Sigmoid colon (tissue), 7 donors: ENCODE measurements around the gene DDI2. TPM values are rescaled to one million over a fixed set of nuclear protein-coding genes. Genes with fewer than 3 reads are reported as not detected.
A peak's percentile ranks its signal among the peaks of the same experiment; 100 is the strongest.

Source experiments
- DNase-seq: peaks from one replicate; pipeline ENCODE4 v3.0.0-alpha.2; 2019
- H3K27ac ChIP-seq, 4 donors: fragments of 200-600 bp; sonication (generic); one replicate each; pipeline ENCODE4 v1.5.1; 2016 to 2019; ENCODE audit warnings: mild to moderate bottlenecking in 1 of 4
- H3K27me3 ChIP-seq, 3 donors: fragments of 200-600 bp; sonication (generic); one replicate each; pipeline ENCODE4 v1.5.1; 2019; ENCODE audit warnings: mild to moderate bottlenecking in 1 of 3
- H3K36me3 ChIP-seq, 4 donors: fragments of 200-600 bp; sonication (generic); one replicate each; pipeline ENCODE4 v1.5.1; 2016 to 2019
- H3K4me1 ChIP-seq, 4 donors: fragments of 200-600 bp; sonication (generic); one replicate each; pipeline ENCODE4 v1.5.1; 2017 to 2019
- H3K4me3 ChIP-seq, 4 donors: fragments of 200-600 bp; sonication (generic); one replicate each; pipeline ENCODE4 v1.5.1; 2017 to 2019; ENCODE audit warnings: mild to moderate bottlenecking in 2 of 4, moderate library complexity in 1 of 4
- H3K9me3 ChIP-seq, 4 donors: fragments of 200-600 bp in 3 of 4; sonication (generic) in 3 of 4; one replicate each; pipeline versions ENCODE4 v1.5.1 to v1.6.1; 2013 to 2019
- EP300 ChIP-seq, 4 donors: sonication (generic); formaldehyde crosslinking; IDR thresholded peaks; one replicate each; pipeline ENCODE4 v1.6.1; 2017; ENCODE audit warnings: antibody characterized with exemption in 4 of 4
- POLR2A ChIP-seq, 2 donors: fragments of 450-650 bp; IDR thresholded peaks; one replicate each; pipeline ENCODE4 v1.6.1; 2016; ENCODE audit warnings: antibody characterized with exemption in 2 of 2, mild to moderate bottlenecking in 2 of 2, moderate library complexity in 2 of 2
- POLR2AphosphoS5 ChIP-seq, 4 donors: sonication (generic); formaldehyde crosslinking; IDR thresholded peaks; one replicate each; pipeline ENCODE4 v1.6.1; 2017; ENCODE audit warnings: antibody characterized with exemption in 4 of 4
- WGBS, 2 donors: extraction: QIAGEN DNeasy Blood & Tissue Kit; methylation state at CpG; one replicate each; pipeline ENCODE4 v1.1.7; 2013; 5-methylcytosine and 5-hydroxymethylcytosine counted together
- intact Hi-C: fragments of 100-400 bp; cut with DNase I; formaldehyde crosslinking; loops from one replicate; pipeline ENCODE4 v1.15.1; 2023
- polyA plus RNA-seq, 3 donors: library from polyadenylated mRNA; stranded (reverse); fragments of 200-250 nt; gene quantifications; one replicate each; pipeline ENCODE4 v1.2.3, GENCODE V29; 2013
- total RNA-seq, 4 donors: library from RNA; depleted of rRNA; stranded (reverse); fragments of >200 nt; gene quantifications; one replicate each; pipeline ENCODE4 v1.1.0, GENCODE V29; 2016
- TF ChIP-seq, protein P1 (sequence below), 4 experiments: fragments of 450-650 bp in 3 of 4; fragments of 200-600 bp in 1 of 4; IDR thresholded peaks; one replicate each; pipeline ENCODE4 v1.5.1; 2016 to 2019; ENCODE audit warnings: antibody characterized with exemption in 4 of 4, mild to moderate bottlenecking in 3 of 4, moderate library complexity in 2 of 4
- donor health status: healthy with polysubstance abuse.
- donor health status: Bipolar disorder and iron deficiency.
- donor health status: healthy.

The DDI2 gene
- total and polyA plus RNA-seq, 7 donors: 3.0 to 27.3 (median 13.4) TPM

GRCh38 chr1:15579683-15580047 is 37.6 kb upstream of the DDI2 start:
- Histone ChIP-seq H3K36me3 (no peaks in the 10 kb centered on the region), H3K27ac (no peak overlapping the region), H3K9me3 (no peaks in the 10 kb centered on the region), H3K4me1 (peaks cover 0 to 10% (median 9%) of the 10 kb centered on the region in 4 donors), H3K27me3 (peaks cover 0 to 6% (median 0%) of the 10 kb centered on the region in 3 donors), H3K4me3 (no peak overlapping the region)
- intact Hi-C loops: no loop called here
- TF ChIP-seq, protein P1, sequence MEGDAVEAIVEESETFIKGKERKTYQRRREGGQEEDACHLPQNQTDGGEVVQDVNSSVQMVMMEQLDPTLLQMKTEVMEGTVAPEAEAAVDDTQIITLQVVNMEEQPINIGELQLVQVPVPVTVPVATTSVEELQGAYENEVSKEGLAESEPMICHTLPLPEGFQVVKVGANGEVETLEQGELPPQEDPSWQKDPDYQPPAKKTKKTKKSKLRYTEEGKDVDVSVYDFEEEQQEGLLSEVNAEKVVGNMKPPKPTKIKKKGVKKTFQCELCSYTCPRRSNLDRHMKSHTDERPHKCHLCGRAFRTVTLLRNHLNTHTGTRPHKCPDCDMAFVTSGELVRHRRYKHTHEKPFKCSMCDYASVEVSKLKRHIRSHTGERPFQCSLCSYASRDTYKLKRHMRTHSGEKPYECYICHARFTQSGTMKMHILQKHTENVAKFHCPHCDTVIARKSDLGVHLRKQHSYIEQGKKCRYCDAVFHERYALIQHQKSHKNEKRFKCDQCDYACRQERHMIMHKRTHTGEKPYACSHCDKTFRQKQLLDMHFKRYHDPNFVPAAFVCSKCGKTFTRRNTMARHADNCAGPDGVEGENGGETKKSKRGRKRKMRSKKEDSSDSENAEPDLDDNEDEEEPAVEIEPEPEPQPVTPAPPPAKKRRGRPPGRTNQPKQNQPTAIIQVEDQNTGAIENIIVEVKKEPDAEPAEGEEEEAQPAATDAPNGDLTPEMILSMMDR (IDR thresholded peaks at IDR 0.05): no peak
- TF ChIP-seq POLR2A (IDR thresholded peaks at IDR 0.05) (no peak), POLR2AphosphoS5 (IDR thresholded peaks at IDR 0.05) (no peak), EP300 (IDR thresholded peaks at IDR 0.05) (no peak)
- DNase-seq: no peak

- no peaks in the 10 kb centered on the region for H3K36me3 ChIP-seq
Observed at GRCh38 chr1:15583016-15583706, 34.1 kb upstream of the DDI2 start.

GRCh38 chr1:15584489-15585363 is 32.5 kb upstream of the DDI2 start, which contains the start of gene AGMAT:
Gene AGMAT (minus strand): TSS chr1:15585051. CDS start chr1:15584967, 84 bp downstream.
- TF ChIP-seq, protein P1 (IDR thresholded peaks at IDR 0.05): peak in 2 of 4 experiments; percentile 21
- TF ChIP-seq POLR2AphosphoS5 (IDR thresholded peaks at IDR 0.05): no peak
- intact Hi-C loops: no loop called here
- Histone ChIP-seq H3K36me3 (no peaks in the 10 kb centered on the region), H3K4me1 (peaks cover 0 to 14% (median 10%) of the 10 kb centered on the region in 4 donors), H3K9me3 (no peaks in the 10 kb centered on the region), H3K4me3 (peak within 1 kb of the TSS; percentile 1 to 58 (median 46)), H3K27me3 (peaks cover 0 to 10% (median 0%) of the 10 kb centered on the region in 3 donors), H3K27ac (no peak within 1 kb of the TSS)
- DNase-seq: no peak
- WGBS, 2 donors: 0 to 2% methylated on average over 68 of the region's 68 CpGs

More at GRCh38 chr1:15583016-15583706, 34.1 kb upstream of the DDI2 start:
- Histone ChIP-seq H3K27me3 (peaks cover 0 to 10% (median 0%) of the 10 kb centered on the region in 3 donors), H3K4me1 (peaks cover 0 to 14% (median 14%) of the 10 kb centered on the region in 4 donors), H3K27ac (no peak overlapping the region), H3K9me3 (no peaks in the 10 kb centered on the region), H3K4me3 (no peak overlapping the region)
- intact Hi-C loops: no loop called here
- whole genome bisulfite sequencing, 2 donors: 90 to 96% methylated on average over 18 of the region's 18 CpGs
- no peak for TF ChIP-seq POLR2A (IDR thresholded peaks at IDR 0.05)
- no peak for TF ChIP-seq POLR2AphosphoS5 (IDR thresholded peaks at IDR 0.05)
- TF ChIP-seq, protein P1 (IDR thresholded peaks at IDR 0.05): no peak
- TF ChIP-seq EP300 (IDR thresholded peaks at IDR 0.05): no peak
- DNase-seq: no peak

GRCh38 chr1:15592285-15592684 is 25.0 kb upstream of the DDI2 start:
- H3K27me3 ChIP-seq: no peaks in the 10 kb centered on the region
- 86 to 90% methylated on average over 5 of the region's 5 CpGs for WGBS, 2 donors
- DNase-seq: no peak
- TF ChIP-seq POLR2A (IDR thresholded peaks at IDR 0.05) (no peak), EP300 (IDR thresholded peaks at IDR 0.05) (no peak), POLR2AphosphoS5 (IDR thresholded peaks at IDR 0.05) (no peak)
- TF ChIP-seq, protein P1 (IDR thresholded peaks at IDR 0.05): no peak
- no peak overlapping the region for H3K4me3 ChIP-seq
- H3K36me3 ChIP-seq: no peaks in the 10 kb centered on the region
- no peak overlapping the region for H3K27ac ChIP-seq
- H3K9me3 ChIP-seq: no peaks in the 10 kb centered on the region
- no peaks in the 10 kb centered on the region for H3K4me1 ChIP-seq
- intact Hi-C loops: no loop called here
